ENCODE measurements around the gene TMED9. TPM values are rescaled to one million over a fixed set of nuclear protein-coding genes. Genes with fewer than 3 reads are reported as not detected.
A peak's percentile ranks its signal among the peaks of the same experiment; 100 is the strongest.

The TMED9 gene
- total RNA-seq, 6 experiments from 2014 or later = 350 to 457 (median 354) TPM

DNA sequence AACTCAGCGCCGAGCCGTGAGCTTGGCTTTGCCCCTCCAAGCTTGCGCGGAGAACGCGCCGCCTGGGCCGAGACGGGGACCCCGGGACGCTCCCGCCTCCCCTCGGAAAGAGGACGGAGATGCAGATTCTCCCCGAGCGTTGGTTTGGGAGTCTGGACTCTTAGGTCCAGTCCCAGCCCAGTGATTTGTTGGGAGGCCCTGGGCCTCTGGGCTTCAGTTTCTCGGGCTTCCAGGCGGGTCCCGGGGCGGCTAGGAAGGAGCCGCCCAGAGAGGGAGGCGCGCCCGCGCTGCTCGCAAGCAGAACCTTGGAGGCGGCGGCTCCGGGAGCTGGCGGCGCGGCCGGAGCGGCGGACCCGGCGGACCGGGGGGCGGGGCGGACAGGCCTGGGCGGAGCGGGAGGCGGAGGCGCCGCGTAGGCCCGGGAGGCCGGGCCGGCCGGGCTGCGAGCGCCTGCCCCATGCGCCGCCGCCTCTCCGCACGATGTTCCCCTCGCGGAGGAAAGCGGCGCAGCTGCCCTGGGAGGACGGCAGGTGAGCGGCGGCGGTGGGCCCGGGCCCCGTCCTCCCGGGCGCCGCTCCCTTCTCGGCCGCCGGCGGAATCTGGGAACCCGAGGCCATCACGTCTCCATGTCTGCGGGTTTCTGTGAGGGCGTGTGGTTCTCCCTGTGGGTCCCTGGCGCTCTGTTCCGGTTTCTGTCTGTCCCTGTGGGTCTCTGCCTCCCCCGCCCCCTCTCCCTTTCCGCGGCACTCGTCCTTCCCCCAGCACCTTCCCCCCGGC is 7.9 kb downstream of the TMED9 start, which contains the start of gene B4GALT7:
Gene B4GALT7 (plus strand): TSS at position 402 of the 777 bp plus-strand sequence. CDS start 79 bp downstream, at position 481.
- peak; percentile 69 for DNase-seq
- Mint-ChIP-seq H3K4me1 (ENCODE audit: low read depth) (peaks cover 27% of the 10 kb centered on the region), H3K4me3 (peak within 1 kb of the TSS; percentile 96), H3K27ac (peak within 1 kb of the TSS; percentile 91), H3K27me3 (ENCODE audit: insufficient read depth) (peaks cover 5% of the 10 kb centered on the region; the same call in 1 of the 2 replicates), H3K9me3 (no peaks in the 10 kb centered on the region), H3K36me3 (ENCODE audit: low read depth) (peaks cover 20% of the 10 kb centered on the region)
- TF ChIP-seq, protein P1, sequence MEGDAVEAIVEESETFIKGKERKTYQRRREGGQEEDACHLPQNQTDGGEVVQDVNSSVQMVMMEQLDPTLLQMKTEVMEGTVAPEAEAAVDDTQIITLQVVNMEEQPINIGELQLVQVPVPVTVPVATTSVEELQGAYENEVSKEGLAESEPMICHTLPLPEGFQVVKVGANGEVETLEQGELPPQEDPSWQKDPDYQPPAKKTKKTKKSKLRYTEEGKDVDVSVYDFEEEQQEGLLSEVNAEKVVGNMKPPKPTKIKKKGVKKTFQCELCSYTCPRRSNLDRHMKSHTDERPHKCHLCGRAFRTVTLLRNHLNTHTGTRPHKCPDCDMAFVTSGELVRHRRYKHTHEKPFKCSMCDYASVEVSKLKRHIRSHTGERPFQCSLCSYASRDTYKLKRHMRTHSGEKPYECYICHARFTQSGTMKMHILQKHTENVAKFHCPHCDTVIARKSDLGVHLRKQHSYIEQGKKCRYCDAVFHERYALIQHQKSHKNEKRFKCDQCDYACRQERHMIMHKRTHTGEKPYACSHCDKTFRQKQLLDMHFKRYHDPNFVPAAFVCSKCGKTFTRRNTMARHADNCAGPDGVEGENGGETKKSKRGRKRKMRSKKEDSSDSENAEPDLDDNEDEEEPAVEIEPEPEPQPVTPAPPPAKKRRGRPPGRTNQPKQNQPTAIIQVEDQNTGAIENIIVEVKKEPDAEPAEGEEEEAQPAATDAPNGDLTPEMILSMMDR (IDR thresholded peaks at IDR 0.05) = no peak

GRCh38 chr5:177600508-177601018 is 8.6 kb downstream of the TMED9 start:
- Mint-ChIP-seq H3K27me3 (ENCODE audit: insufficient read depth) (peaks cover 5% of the 10 kb centered on the region; the same call in 1 of the 2 replicates), H3K9me3 (no peaks in the 10 kb centered on the region), H3K36me3 (ENCODE audit: low read depth) (peaks cover 20% of the 10 kb centered on the region), H3K4me1 (ENCODE audit: low read depth) (peaks cover 27% of the 10 kb centered on the region), H3K27ac (peak overlapping the region; percentile 91), H3K4me3 (peak overlapping the region; percentile 96)
- no peak for DNase-seq
- TF ChIP-seq, protein P1 (IDR thresholded peaks at IDR 0.05) = no peak

- peaks cover 15% of the 10 kb centered on the region for H3K36me3 Mint-ChIP-seq (ENCODE audit: low read depth)
- peak overlapping the region; percentile 91; the same call in 1 of the 2 replicates for H3K27ac Mint-ChIP-seq
- DNase-seq = no peak
- H3K4me3 Mint-ChIP-seq = peak overlapping the region; percentile 96
- H3K9me3 Mint-ChIP-seq = no peaks in the 10 kb centered on the region
- peaks cover 5% of the 10 kb centered on the region; the same call in 1 of the 2 replicates for H3K27me3 Mint-ChIP-seq (ENCODE audit: insufficient read depth)
- H3K4me1 Mint-ChIP-seq (ENCODE audit: low read depth) = peaks cover 27% of the 10 kb centered on the region
- TF ChIP-seq, protein P1 (IDR thresholded peaks at IDR 0.05) = no peak
Measured at GRCh38 chr5:177601126-177601525, 9.1 kb downstream of the TMED9 start.

DNA sequence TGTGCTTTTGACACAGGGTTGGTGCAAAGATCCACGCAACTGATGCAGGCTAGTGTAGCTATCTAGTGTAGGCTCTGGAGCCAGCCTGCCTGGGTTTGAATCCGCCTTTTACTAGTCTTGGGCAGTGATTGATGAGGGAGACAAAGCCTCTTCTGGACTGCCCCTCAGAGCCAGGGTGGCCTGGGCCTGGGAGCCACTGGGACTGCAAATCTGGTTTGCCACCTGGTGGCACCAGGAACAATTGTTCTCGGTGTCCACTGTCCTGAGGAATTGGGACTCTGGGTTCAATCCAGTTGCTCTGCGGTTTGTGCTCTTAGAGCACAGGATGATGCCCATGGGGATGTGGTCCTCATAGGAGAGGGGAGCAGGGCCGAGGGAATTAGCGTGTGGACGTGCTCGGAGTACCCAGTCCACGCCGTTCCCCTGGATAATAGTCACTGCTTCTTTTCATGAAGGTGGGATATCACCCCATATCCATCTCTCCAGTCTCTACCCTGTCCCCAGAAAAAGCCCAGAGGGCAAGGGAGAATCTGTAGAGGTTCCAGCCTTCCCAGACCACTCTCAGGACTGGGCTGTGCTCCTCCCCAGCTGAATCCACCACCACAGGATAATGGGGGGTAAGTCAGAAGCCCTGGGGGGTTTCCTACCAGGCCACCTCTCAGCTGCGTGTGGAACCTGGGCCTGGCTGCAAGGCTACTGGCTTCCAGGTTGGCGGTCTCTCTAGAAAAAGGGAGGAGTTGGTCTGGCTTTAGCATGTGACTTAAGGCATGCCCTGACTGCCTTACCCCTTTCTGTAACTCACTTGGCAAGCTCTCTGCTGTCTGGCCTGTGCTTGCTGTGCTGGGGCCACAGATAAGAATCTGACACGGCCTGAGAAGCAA is 9.8 kb downstream of the TMED9 start:
- Mint-ChIP-seq H3K4me3 (peak overlapping the region; percentile 96), H3K27ac (0 out of 2 replicates have a peak overlapping the region, but pooled peaks have one; percentile 29), H3K9me3 (no peaks in the 10 kb centered on the region), H3K27me3 (ENCODE audit: insufficient read depth) (peaks cover 4% of the 10 kb centered on the region; the same call in 1 of the 2 replicates), H3K36me3 (ENCODE audit: low read depth) (peaks cover 8% of the 10 kb centered on the region; the same call in 1 of the 2 replicates), H3K4me1 (ENCODE audit: low read depth) (peaks cover 27% of the 10 kb centered on the region)
- no peak for DNase-seq
- TF ChIP-seq, protein P1 (IDR thresholded peaks at IDR 0.05) = peak; percentile 57

DNA sequence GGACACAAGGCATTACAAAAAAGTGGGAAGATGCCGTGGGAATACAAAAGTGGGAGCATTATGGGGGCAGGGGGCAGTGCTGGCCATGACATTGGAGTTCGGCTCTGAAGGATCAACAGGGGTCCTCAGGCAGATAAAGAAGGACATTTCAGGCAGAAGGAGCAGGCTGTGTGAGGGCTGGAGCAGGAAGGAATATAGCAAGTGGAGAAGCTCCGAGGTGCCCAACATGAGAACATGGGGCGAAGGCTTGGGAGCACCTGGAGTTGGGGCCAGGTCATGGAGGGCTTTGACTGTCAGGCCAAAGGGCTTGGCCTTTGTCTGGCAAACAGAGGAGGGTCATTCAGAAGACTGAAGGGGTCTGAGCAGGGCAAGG is 10.4 kb downstream of the TMED9 start:
- no peaks in the 10 kb centered on the region for H3K9me3 Mint-ChIP-seq
- peaks cover 27% of the 10 kb centered on the region for H3K4me1 Mint-ChIP-seq (ENCODE audit: low read depth)
- no peak overlapping the region for H3K27ac Mint-ChIP-seq
- peaks cover 7% of the 10 kb centered on the region; the same call in 1 of the 2 replicates for H3K36me3 Mint-ChIP-seq (ENCODE audit: low read depth)
- DNase-seq = no peak
- no peak overlapping the region for H3K4me3 Mint-ChIP-seq
- peaks cover 4% of the 10 kb centered on the region; the same call in 1 of the 2 replicates for H3K27me3 Mint-ChIP-seq (ENCODE audit: insufficient read depth)
- TF ChIP-seq, protein P1 (IDR thresholded peaks at IDR 0.05) = no peak
